ENCODE measurements around the gene MS4A4A.

- TF ChIP-seq CTCF (conservative IDR thresholded peaks at IDR 0.05; ENCODE audit: low read length) (no peak), EZH2phosphoT487 (IDR thresholded peaks at IDR 0.05; ENCODE audit: borderline replicate concordance) (no peak)
These were observed 63.7 kb downstream of the MS4A4A start for GRCh38 chr11:60344146-60344545.

All from Loucy (cell line).